ENCODE data around the gene SHC2. TPM values are rescaled to one million over a fixed set of nuclear protein-coding genes. Genes with fewer than 3 reads are reported as not detected.

Gene SHC2
- total and polyA plus RNA-seq, 2 donors (not counting 3 experiments of a cell fraction or from before 2014, with no cell fraction given), result 7.5 to 11.8 TPM

GRCh38 chr19:376111-376470 is 84.7 kb downstream of the SHC2 start:
- no peak for FAIRE-seq
- no TSS peak for BruUV-seq (replicated peaks)

More at GRCh38 chr19:376111-376470, 84.7 kb downstream of the SHC2 start:
- ChIA-PET CTCF (no interaction called here), POLR2A (no interaction called here)
- no peaks in the 10 kb centered on the region for H4K20me1 ChIP-seq (replicated peaks; ENCODE audit: control insufficient read depth, extremely low read depth, insufficient read depth, low read length)
- H3K4me1 ChIP-seq (ENCODE audit: control insufficient read depth, extremely low read depth, insufficient read depth, low read length), result no peaks in the 10 kb centered on the region
- dilution Hi-C loops (cut with MboI; ENCODE audit: extremely low pct_ligation_motif_present, low sequenced_read_pairs), result no loop called here
- H3K27ac ChIP-seq (ENCODE audit: insufficient read depth, low read depth, low read length), result no peak overlapping the region
- no peak for TF ChIP-seq CTCF (IDR thresholded peaks at IDR 0.05; ENCODE audit: extremely low read depth in 1 of 2, insufficient read depth in 1 of 2, low read depth in 1 of 2, low read length in 2 of 2)
- TF ChIP-seq POLR2A (IDR thresholded peaks at IDR 0.05; ENCODE audit: low read depth, low read length), result no peak
- TF ChIP-seq MAX (IDR thresholded peaks at IDR 0.05; ENCODE audit: insufficient read depth, insufficient read length), result no peak
- no peak for TF ChIP-seq GATA2 (IDR thresholded peaks at IDR 0.05; ENCODE audit: insufficient read depth, insufficient read length, low read depth, low read length)
- intact Hi-C loops (cut with micrococcal nuclease), result no loop called here
- no peak overlapping the region for H3K4me2 ChIP-seq (ENCODE audit: insufficient read depth, low read length)
- no peaks in the 10 kb centered on the region for H3K9me1 ChIP-seq (replicated peaks; ENCODE audit: control insufficient read depth, extremely low read depth, insufficient read depth, low read length)
- H3K4me3 ChIP-seq (replicated peaks in 1 of 3; ENCODE audit: insufficient read depth in 1 of 3, low read depth in 1 of 3, low read length in 3 of 3), result no peak overlapping the region
- H3K79me2 ChIP-seq (ENCODE audit: control insufficient read depth, insufficient read depth, low read length), result no peaks in the 10 kb centered on the region
- no peak overlapping the region for H3K9ac ChIP-seq (replicated peaks; ENCODE audit: extremely low read depth, insufficient read depth, low read length)
- no peaks in the 10 kb centered on the region for H3K27me3 ChIP-seq (ENCODE audit: control insufficient read depth in 2 of 2, insufficient read depth in 2 of 2, low read length in 2 of 2)
- H3K36me3 ChIP-seq (ENCODE audit: control insufficient read depth in 2 of 2, extremely low read depth in 1 of 2, insufficient read depth in 2 of 2, low read length in 2 of 2), result no peaks in the 10 kb centered on the region
- H2AFZ ChIP-seq (ENCODE audit: low read depth, low read length), result no peak overlapping the region
- H3K9me3 ChIP-seq (replicated peaks; ENCODE audit: control insufficient read depth, insufficient read depth, low read length), result no peaks in the 10 kb centered on the region
- no peak for DNase-seq (ENCODE audit: low read depth, low spot score)

All from endothelial cell of umbilical vein (primary cell).